ENCODE results near the gene RHOBTB3. TPM values are rescaled to one million over a fixed set of nuclear protein-coding genes. Genes with fewer than 3 reads are reported as not detected.
"Not testable (repeated sequence)": the region's sequence is repeated elsewhere in the genome, so short reads cannot be mapped to it uniquely, and the experiment has no call there.

Gene RHOBTB3
- total and polyA plus RNA-seq, 5 donors, result 32.7 to 115 (median 102) TPM

GRCh38 chr5:95824747-95825146, 93.6 kb downstream of the RHOBTB3 start:
- ATAC-seq (no peak), DNase-seq (no peak)
- Histone ChIP-seq H3K9me3 (ENCODE audit: control insufficient read depth, low read length) (no peaks in the 10 kb centered on the region), H3K4me3 (ENCODE audit: low read length) (no peak overlapping the region), H3K4me1 (ENCODE audit: control insufficient read depth, insufficient read depth, low read length) (peaks cover 8% of the 10 kb centered on the region), H3K27me3 (ENCODE audit: control insufficient read depth, insufficient read depth) (no peaks in the 10 kb centered on the region), H3K27ac (ENCODE audit: low read length) (peak overlapping the region; percentile 99)
- WGBS, result 92% methylated on average over 5 of the region's 5 CpGs
- intact Hi-C loops (cut with DNase I), result no loop called here

GRCh38 chr5:95825495-95825894, 94.4 kb downstream of the RHOBTB3 start:
- peaks cover 8% of the 10 kb centered on the region for H3K4me1 ChIP-seq (ENCODE audit: control insufficient read depth, insufficient read depth, low read length)
- 57% methylated on average over 3 of the region's 3 CpGs for WGBS

GRCh38 chr5:95826949-95827891, 96.1 kb downstream of the RHOBTB3 start:
- no peak for ATAC-seq
- no peaks in the 10 kb centered on the region for H3K9me3 ChIP-seq (ENCODE audit: control insufficient read depth, low read length)
- intact Hi-C loops (cut with DNase I), result no loop called here
- 92% methylated on average over 10 of the region's 10 CpGs for WGBS
- H3K4me3 ChIP-seq (ENCODE audit: low read length), result no peak overlapping the region
- no peak overlapping the region for H3K27ac ChIP-seq (ENCODE audit: low read length)
- H3K27me3 ChIP-seq (ENCODE audit: control insufficient read depth, insufficient read depth), result no peaks in the 10 kb centered on the region
- peaks cover 6% of the 10 kb centered on the region for H3K4me1 ChIP-seq (ENCODE audit: control insufficient read depth, insufficient read depth, low read length)
- no peak for DNase-seq

More at GRCh38 chr5:95825495-95825894, 94.4 kb downstream of the RHOBTB3 start:
- H3K27ac ChIP-seq (ENCODE audit: low read length), result no peak overlapping the region
- H3K4me3 ChIP-seq (ENCODE audit: low read length), result no peak overlapping the region
- H3K9me3 ChIP-seq (ENCODE audit: control insufficient read depth, low read length), result no peaks in the 10 kb centered on the region
- no peak for ATAC-seq
- no peak for DNase-seq
- intact Hi-C loops (cut with DNase I), result no loop called here
- no peaks in the 10 kb centered on the region for H3K27me3 ChIP-seq (ENCODE audit: control insufficient read depth, insufficient read depth)

GRCh38 chr5:95827892-95828246, 96.7 kb downstream of the RHOBTB3 start:
- H3K27ac ChIP-seq (ENCODE audit: low read length), result no peak overlapping the region
- no peak overlapping the region for H3K4me3 ChIP-seq (ENCODE audit: low read length)
- H3K9me3 ChIP-seq (ENCODE audit: control insufficient read depth, low read length), result no peaks in the 10 kb centered on the region
- no peaks in the 10 kb centered on the region for H3K27me3 ChIP-seq (ENCODE audit: control insufficient read depth, insufficient read depth)
- H3K4me1 ChIP-seq (ENCODE audit: control insufficient read depth, insufficient read depth, low read length), result peaks cover 6% of the 10 kb centered on the region
- DNase-seq (no peak), ATAC-seq (no peak)
- 67% methylated on average over 3 of the region's 3 CpGs for WGBS
- intact Hi-C loops (cut with DNase I), result no loop called here

GRCh38 chr5:95830226-95830625, 99.1 kb downstream of the RHOBTB3 start:
- no peak for ATAC-seq

GRCh38 chr5:95832664-95833063, 101.5 kb downstream of the RHOBTB3 start:
- H3K27me3 ChIP-seq (ENCODE audit: control insufficient read depth, insufficient read depth), result no peaks in the 10 kb centered on the region
- peaks cover 3% of the 10 kb centered on the region for H3K4me1 ChIP-seq (ENCODE audit: control insufficient read depth, insufficient read depth, low read length)
- H3K27ac ChIP-seq (ENCODE audit: low read length), result no peak overlapping the region
- DNase-seq, result no peak
- H3K9me3 ChIP-seq (ENCODE audit: control insufficient read depth, low read length), result no peaks in the 10 kb centered on the region
- no peak overlapping the region for H3K4me3 ChIP-seq (ENCODE audit: low read length)
- intact Hi-C loops (cut with DNase I), result no loop called here
- ATAC-seq, result no peak

More at GRCh38 chr5:95830226-95830625, 99.1 kb downstream of the RHOBTB3 start:
- intact Hi-C loops (cut with DNase I), result no loop called here
- DNase-seq, result no peak
- WGBS, result 92% methylated on average over 2 of the region's 2 CpGs
- H3K9me3 ChIP-seq (ENCODE audit: control insufficient read depth, low read length), result no peaks in the 10 kb centered on the region
- no peak overlapping the region for H3K27ac ChIP-seq (ENCODE audit: low read length)
- H3K4me1 ChIP-seq (ENCODE audit: control insufficient read depth, insufficient read depth, low read length), result no peaks in the 10 kb centered on the region
- no peak overlapping the region for H3K4me3 ChIP-seq (ENCODE audit: low read length)
- H3K27me3 ChIP-seq (ENCODE audit: control insufficient read depth, insufficient read depth), result no peaks in the 10 kb centered on the region

GRCh38 chr5:95835682-95836385, 104.7 kb downstream of the RHOBTB3 start:
- H3K4me1 ChIP-seq (ENCODE audit: control insufficient read depth, insufficient read depth, low read length), result peaks cover 3% of the 10 kb centered on the region
- intact Hi-C loops (cut with DNase I), result no loop called here

GRCh38 chr5:95836544-95836943, 105.4 kb downstream of the RHOBTB3 start:
- H3K9me3 ChIP-seq (ENCODE audit: control insufficient read depth, low read length), result no peaks in the 10 kb centered on the region
- 84% methylated on average over 1 of the region's 1 CpG for WGBS
- H3K27me3 ChIP-seq (ENCODE audit: control insufficient read depth, insufficient read depth), result no peaks in the 10 kb centered on the region
- H3K4me1 ChIP-seq (ENCODE audit: control insufficient read depth, insufficient read depth, low read length), result peaks cover 3% of the 10 kb centered on the region
- ATAC-seq (no peak), DNase-seq (no peak)
- intact Hi-C loops (cut with DNase I), result no loop called here
- H3K27ac ChIP-seq (ENCODE audit: low read length), result no peak overlapping the region
- no peak overlapping the region for H3K4me3 ChIP-seq (ENCODE audit: low read length)

More at GRCh38 chr5:95835682-95836385, 104.7 kb downstream of the RHOBTB3 start:
- DNase-seq (peak in 1 of 3 donors; percentile 69), ATAC-seq (peak; percentile 22 to 23)
- Histone ChIP-seq H3K27ac (ENCODE audit: low read length) (peak overlapping the region; percentile 82), H3K9me3 (ENCODE audit: control insufficient read depth, low read length) (no peaks in the 10 kb centered on the region), H3K4me3 (ENCODE audit: low read length) (peak overlapping the region; percentile 26), H3K27me3 (ENCODE audit: control insufficient read depth, insufficient read depth) (no peaks in the 10 kb centered on the region)
- WGBS, result 34% methylated on average over 10 of the region's 10 CpGs

- H3K4me1 ChIP-seq (ENCODE audit: control insufficient read depth, insufficient read depth, low read length); H3K27me3 ChIP-seq (ENCODE audit: control insufficient read depth, insufficient read depth); intact Hi-C loops (cut with DNase I); DNase-seq; ATAC-seq; H3K27ac ChIP-seq (ENCODE audit: low read length); H3K9me3 ChIP-seq (ENCODE audit: control insufficient read depth, low read length); H3K4me3 ChIP-seq (ENCODE audit: low read length): not testable (repeated sequence)
- WGBS, result 96% methylated on average over 4 of the region's 4 CpGs
These were observed 105.8 kb downstream of the RHOBTB3 start for GRCh38 chr5:95836971-95837370.

GRCh38 chr5:95837492-95837891, 106.4 kb downstream of the RHOBTB3 start:
- H3K27me3 ChIP-seq (ENCODE audit: control insufficient read depth, insufficient read depth), result no peaks in the 10 kb centered on the region
- intact Hi-C loops (cut with DNase I), result no loop called here
- DNase-seq (no peak), ATAC-seq (no peak)
- peaks cover 3% of the 10 kb centered on the region for H3K4me1 ChIP-seq (ENCODE audit: control insufficient read depth, insufficient read depth, low read length)
- WGBS, result 97% methylated on average over 5 of the region's 5 CpGs
- H3K27ac ChIP-seq (ENCODE audit: low read length), result peak overlapping the region; percentile 62
- no peaks in the 10 kb centered on the region for H3K9me3 ChIP-seq (ENCODE audit: control insufficient read depth, low read length)
- no peak overlapping the region for H3K4me3 ChIP-seq (ENCODE audit: low read length)

- intact Hi-C loops (cut with DNase I), result no loop called here
These were observed 106.9 kb downstream of the RHOBTB3 start for GRCh38 chr5:95838001-95838520.

More at GRCh38 chr5:95838001-95838520, 106.9 kb downstream of the RHOBTB3 start:
- Histone ChIP-seq H3K4me3 (ENCODE audit: low read length) (no peak overlapping the region), H3K27me3 (ENCODE audit: control insufficient read depth, insufficient read depth) (no peaks in the 10 kb centered on the region), H3K27ac (ENCODE audit: low read length) (no peak overlapping the region), H3K4me1 (ENCODE audit: control insufficient read depth, insufficient read depth, low read length) (peaks cover 3% of the 10 kb centered on the region), H3K9me3 (ENCODE audit: control insufficient read depth, low read length) (no peaks in the 10 kb centered on the region)
- DNase-seq, result no peak
- ATAC-seq, result no peak
- 91% methylated on average over 8 of the region's 8 CpGs for WGBS
